NB4 (cell line): ENCODE data around the gene OR2D3.

Source experiments
- CTCF ChIP-seq: IDR thresholded peaks from one replicate; pipeline ENCODE4 v1.5.1; 2012; ENCODE audit warnings: low read depth, low read length
- MAX ChIP-seq: IDR thresholded peaks from 2 replicates; pipeline ENCODE4 v1.6.1; 2011; ENCODE audit warnings: low read depth, low read length
- POLR2A ChIP-seq: IDR thresholded peaks from 2 replicates; pipeline ENCODE4 v1.6.1; 2011; ENCODE audit warnings: mild to moderate bottlenecking; ENCODE audit not compliant: insufficient read length; ENCODE audit errors: extremely low read depth

- TF ChIP-seq CTCF (no peak), POLR2A (no peak), MAX (no peak)
These were observed 4.3 kb downstream of the OR2D3 start for GRCh38 chr11:6925007-6925577.
